Hepatic stellate cell (primary cell): Measurements from ENCODE around the gene GNL3.
"Not testable (repeated sequence)": the region's sequence is repeated elsewhere in the genome, so short reads cannot be mapped to it uniquely, and the experiment has no call there.

ENCODE experiments used
- DNase-seq: peaks from one replicate; pipeline ENCODE4 v3.0.0; 2011; ENCODE audit warnings: low spot score

The GNL3 gene

GRCh38 chr3:52721002-52721729, 35.3 kb downstream of the GNL3 start:
- DNase-seq = no peak

- DNase-seq = no peak
Measured at GRCh38 chr3:52721730-52722008, 35.8 kb downstream of the GNL3 start.

DNA sequence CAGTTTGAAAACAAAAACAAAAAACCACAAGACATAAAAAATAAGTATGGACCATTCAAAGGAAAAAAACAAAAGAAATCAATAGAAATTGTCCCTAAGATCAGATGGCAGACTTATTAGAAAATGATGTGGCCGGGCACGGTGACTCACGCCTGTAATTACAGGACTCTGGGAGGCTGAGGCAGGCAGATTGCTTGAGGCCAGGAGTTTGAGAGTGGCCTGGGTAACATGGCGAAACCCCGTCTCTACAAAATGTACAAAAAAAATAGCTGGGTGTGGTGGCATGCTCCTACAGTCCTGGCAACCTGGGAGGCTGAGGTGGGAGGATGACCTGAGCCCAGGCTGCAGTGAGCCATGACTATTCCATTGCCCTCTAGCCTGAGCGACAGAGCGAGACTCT, 36.7 kb downstream of the GNL3 start:
- no peak for DNase-seq

- no peak for DNase-seq
Measured at GRCh38 chr3:52723935-52724334, 38.1 kb downstream of the GNL3 start.

DNA sequence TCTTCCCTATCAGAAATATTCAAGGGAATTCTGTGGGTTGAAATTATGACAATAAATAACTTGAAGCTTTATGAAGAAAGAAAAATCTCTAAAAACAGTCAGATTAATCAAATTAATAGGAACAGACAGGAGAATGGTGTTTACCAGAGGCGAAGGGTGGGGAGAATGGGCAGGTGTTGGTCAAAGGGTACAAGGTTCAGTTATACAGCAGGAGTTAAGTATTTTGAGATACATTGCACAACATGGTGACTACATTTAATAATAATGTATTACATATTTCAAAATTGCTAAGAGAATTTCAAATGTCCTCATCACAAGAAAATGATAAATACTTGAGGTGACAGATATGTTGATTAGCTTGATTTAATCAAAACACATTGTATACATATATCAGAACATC, 38.7 kb downstream of the GNL3 start:
- DNase-seq = no peak

DNA sequence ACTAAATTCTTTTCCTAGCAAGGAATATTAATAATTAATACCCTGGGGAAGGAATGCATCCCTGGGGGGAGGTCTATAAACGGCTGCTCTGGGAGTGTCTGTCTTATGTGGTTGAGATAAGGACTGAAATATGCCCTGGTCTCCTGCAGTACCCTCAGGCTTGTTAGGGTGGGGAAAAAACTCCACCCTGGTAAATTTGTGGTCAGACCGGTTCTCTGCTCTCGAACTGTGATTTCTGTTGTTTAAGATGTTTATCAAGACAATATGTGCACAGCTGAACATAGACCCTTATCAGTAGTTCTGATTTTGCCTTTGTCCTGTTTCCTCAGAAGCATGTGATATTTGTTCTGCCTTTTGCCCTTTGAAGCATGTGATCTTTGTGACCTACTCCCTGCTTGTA, 42.9 kb downstream of the GNL3 start:
- DNase-seq = not testable (repeated sequence)

GRCh38 chr3:52730681-52731080, 44.8 kb downstream of the GNL3 start:
- DNase-seq = no peak

GRCh38 chr3:52731590-52731989, 45.8 kb downstream of the GNL3 start:
- no peak for DNase-seq

GRCh38 chr3:52733256-52733891, 47.5 kb downstream of the GNL3 start:
- no peak for DNase-seq

- DNase-seq = no peak
Measured at GRCh38 chr3:52739730-52740129, 53.9 kb downstream of the GNL3 start.

DNA sequence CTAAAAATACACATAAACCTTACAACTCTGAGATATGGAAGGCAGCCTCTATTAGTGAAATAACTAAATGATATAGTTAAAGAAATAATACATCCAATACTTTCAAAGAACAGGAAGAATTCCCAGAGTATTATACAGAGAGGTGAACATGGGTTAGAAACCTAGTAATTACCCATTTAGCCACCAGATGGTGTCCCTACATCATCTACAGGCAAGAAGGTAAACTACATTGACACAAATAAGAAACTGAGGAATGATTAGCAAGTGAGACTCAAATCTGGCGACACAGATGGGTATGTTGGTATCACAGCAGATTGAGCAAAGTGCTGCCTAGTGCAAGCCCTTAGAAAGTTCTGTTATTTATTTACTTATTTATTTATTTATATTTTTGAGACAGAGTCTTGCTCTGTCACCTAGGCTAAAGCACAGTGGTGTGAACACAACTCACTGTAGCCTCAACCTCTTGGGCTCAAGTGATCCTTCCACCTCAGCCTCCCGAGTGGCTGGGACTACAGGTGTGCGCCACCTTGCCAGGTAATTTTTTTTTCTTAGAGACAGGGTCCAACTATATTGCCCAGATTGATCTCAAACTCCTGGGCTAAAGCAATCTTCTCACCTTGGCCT, 56.7 kb downstream of the GNL3 start:
- DNase-seq = peak; percentile 50

DNA sequence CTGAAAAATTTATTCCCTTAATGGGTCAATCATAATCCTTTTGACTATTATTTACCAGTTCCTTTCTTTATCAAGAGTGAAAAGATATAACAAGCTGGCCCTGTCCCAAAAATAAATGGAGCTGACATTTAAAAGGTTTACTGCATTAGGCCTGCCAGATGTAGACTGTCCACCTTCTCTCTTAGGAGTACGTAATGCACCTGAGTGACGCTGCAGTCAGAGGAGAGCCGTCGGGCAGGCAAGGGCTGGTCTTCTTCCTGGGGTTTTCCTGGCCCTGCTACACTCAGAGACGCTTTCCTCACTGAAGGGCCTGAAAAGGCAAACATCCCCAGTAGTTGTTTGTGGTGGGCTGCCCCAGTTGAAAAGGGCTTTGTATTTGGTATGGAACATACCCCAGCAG, 57.3 kb downstream of the GNL3 start:
- no peak for DNase-seq

DNA sequence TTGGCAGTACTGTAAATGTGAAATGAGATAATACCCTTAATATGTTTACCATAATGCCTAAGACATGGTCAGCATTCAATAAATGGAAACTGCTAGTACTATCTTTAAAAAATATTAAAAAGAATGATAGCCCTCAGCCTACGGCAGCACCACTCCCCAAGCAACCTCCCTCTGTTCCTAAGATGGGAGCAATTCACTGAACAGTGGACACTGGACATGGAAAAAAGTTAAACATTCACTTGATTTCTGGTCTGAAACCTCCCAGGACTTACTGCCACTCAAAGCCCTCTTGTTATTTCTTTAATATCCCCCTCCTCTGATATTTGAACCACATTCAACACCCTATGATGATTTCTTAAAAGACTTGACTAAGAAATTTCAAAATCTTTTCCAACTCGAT, 57.9 kb downstream of the GNL3 start:
- DNase-seq = no peak
